GM12864 (cell line): Measurements from ENCODE around the gene KCNE2.
"Not testable (repeated sequence)": the region's sequence is repeated elsewhere in the genome, so short reads cannot be mapped to it uniquely, and the experiment has no call there.

ENCODE experiments used
- DNase-seq: peaks from one replicate; pipeline ENCODE4 v3.0.0-alpha.2; 2011; ENCODE audit warnings: low read depth
- H3K4me3 ChIP-seq: 2 replicates; pipeline ENCODE4 v1.5.1; 2011; ENCODE audit warnings: mild to moderate bottlenecking, low read depth, low read length, control low read depth
- CTCF ChIP-seq: IDR thresholded peaks from 2 replicates; pipeline ENCODE4 v1.5.1; 2011; ENCODE audit warnings: low read depth, mild to moderate bottlenecking, moderate library complexity, low read length, control low read depth, inconsistent platforms; ENCODE audit errors: missing control alignments

Gene KCNE2

GRCh38 chr21:34372321-34372720 is 8.5 kb downstream of the KCNE2 start:
- no peak for TF ChIP-seq CTCF
- no peak for DNase-seq
- H3K4me3 ChIP-seq: no peak overlapping the region

GRCh38 chr21:34374462-34374861 is 10.7 kb downstream of the KCNE2 start:
- H3K4me3 ChIP-seq, DNase-seq: not testable (repeated sequence)

GRCh38 chr21:34374940-34375618 is 11.3 kb downstream of the KCNE2 start, which contains the start of gene SMIM11:
TSS of gene SMIM11 (plus strand) at chr21:34375507. CDS start at chr21:34379505, 3,998 bp downstream.
- not testable (repeated sequence) for DNase-seq

GRCh38 chr21:34375619-34375972 is 11.8 kb downstream of the KCNE2 start:
- DNase-seq, H3K4me3 ChIP-seq: not testable (repeated sequence)

More at GRCh38 chr21:34374940-34375618, 11.3 kb downstream of the KCNE2 start, which contains the start of gene SMIM11:
- H3K4me3 ChIP-seq: not testable (repeated sequence)

GRCh38 chr21:34383138-34383537 is 19.3 kb downstream of the KCNE2 start:
- not testable (repeated sequence) for H3K4me3 ChIP-seq, DNase-seq

- not testable (repeated sequence) for DNase-seq, H3K4me3 ChIP-seq
Observed at GRCh38 chr21:34383724-34384415, 20.1 kb downstream of the KCNE2 start.

GRCh38 chr21:34400522-34400921 is 36.7 kb downstream of the KCNE2 start:
- DNase-seq, H3K4me3 ChIP-seq: not testable (repeated sequence)

DNA sequence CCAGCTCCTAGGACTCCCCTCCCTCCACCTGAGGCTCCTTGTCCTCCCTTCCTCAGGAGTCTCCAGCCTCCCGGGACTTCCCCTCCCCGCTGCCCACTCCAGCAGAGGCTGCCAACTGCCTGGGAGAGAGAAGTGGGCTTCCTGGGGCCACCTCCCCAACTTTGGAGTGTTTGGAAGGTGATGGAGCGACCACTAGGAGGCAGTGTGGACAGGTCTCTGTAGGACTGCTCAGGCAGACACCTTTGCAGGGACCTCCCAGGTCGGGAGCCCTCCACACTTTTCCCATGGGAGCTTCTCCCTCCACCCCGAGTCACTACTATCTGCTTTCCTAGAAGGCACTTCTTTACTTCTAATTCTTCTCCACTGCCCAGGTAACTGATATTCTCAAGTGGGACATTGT is 40.9 kb downstream of the KCNE2 start:
- not testable (repeated sequence) for H3K4me3 ChIP-seq, DNase-seq

GRCh38 chr21:34405686-34406085 is 41.9 kb downstream of the KCNE2 start:
- H3K4me3 ChIP-seq, DNase-seq: not testable (repeated sequence)

DNA sequence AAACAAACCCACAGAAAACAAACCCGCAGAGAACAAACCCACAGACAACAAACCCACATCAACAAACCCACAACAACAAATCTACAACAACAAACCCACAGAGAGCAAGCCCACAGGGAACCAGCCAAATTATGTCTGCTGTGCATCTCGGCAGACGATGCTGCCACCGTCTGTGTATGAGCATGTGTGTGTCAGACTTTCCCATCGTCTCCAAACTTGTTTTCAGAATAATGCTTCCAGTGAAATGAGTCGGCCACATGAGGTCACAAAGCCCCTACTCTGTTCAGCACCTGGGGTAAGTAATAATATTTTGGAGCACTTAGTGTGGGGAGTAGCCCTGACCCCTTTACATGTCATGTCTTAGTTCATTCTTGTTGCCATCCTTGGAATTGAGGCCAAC is 42.3 kb downstream of the KCNE2 start:
- DNase-seq, H3K4me3 ChIP-seq: not testable (repeated sequence)

DNA sequence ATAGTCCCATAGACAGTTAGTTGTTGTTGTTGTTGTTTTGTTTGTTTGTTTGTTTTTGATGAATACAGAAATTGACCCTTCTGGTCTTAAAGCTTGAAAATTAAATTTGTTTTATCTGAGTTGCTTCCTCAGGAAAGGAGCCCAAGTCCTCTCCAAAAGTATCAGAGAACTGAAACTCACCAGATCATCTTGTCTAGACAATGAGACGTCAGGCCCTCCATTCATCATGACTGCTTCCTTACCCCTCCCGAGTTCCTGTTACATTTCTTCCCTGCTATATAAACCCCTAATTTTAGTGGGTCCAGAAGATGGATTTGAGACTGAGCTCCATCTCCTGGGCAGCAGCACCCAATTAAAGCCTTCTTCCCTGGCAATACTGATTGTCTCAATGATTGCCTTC is 42.9 kb downstream of the KCNE2 start:
- not testable (repeated sequence) for H3K4me3 ChIP-seq, DNase-seq

DNA sequence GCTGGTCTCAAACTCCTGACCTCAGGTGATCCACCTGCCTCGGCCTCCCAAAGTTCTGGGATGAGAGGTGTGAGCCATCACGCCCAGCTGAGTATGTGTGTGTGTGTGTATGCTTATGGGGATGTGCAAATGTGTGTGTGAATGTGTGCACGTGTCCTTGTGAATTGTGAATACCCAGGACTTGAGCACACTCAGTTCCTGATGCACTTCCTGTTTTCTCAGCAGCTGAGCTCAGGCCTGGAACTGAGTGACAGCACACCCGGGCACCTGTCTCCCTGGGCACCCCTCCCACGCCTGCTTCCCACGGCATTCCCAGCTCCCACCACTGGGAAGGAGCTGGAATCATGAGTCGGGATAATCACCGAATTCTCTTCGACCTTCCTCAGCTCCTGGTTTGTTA is 43.5 kb downstream of the KCNE2 start:
- not testable (repeated sequence) for DNase-seq

GRCh38 chr21:34417448-34418077 is 53.8 kb downstream of the KCNE2 start:
- H3K4me3 ChIP-seq, DNase-seq: not testable (repeated sequence)

More for the DNA sequence above, 43.5 kb downstream of the KCNE2 start:
- H3K4me3 ChIP-seq: not testable (repeated sequence)
